ENCODE measurements around the gene ACER3. TPM values are rescaled to one million over a fixed set of nuclear protein-coding genes. Genes with fewer than 3 reads are reported as not detected.
"Not testable (repeated sequence)": the region's sequence is repeated elsewhere in the genome, so short reads cannot be mapped to it uniquely, and the experiment has no call there.

Gene ACER3
- polyA plus RNA-seq, 5 donors, result 10.7 to 34.6 (median 20.5) TPM

DNA sequence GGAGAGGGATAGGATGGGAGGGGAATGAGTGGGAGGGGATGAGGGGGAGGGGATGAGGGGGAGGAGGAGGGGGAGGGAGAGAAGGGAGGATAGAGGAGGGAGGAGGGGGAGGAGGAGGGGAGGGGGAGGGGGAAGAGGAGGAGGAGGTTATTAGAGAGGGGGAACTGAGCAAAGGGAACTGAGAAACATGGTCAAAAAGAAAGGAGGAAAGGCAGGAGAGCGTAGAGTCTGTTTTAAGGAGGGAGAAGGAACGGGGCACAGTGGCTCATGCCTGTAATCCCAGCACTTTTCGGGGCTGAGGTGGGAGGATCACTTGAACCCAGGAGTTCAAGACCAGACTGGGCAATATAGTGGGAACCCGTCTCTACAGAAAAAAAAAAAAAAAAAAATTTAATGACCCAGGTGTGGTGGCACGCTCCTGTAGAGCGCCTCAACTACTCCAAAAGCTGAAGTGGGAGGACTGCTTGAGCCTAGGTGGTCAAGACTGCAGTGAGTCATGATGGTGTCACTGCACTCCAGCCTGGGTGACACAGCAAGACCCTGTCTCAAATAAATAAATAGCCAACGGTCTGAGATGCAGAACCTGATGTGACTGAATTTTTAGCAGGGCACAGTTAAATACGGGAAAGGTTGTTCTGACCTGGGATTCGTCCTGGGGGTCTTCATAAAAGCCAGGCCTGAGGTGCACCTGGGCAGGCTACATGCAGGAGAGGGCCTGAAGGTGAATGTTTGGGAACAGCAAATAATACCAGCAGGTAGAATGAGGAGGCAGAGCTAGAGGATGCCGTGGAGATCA lies 177.5 kb downstream of the ACER3 start:
- DNase-seq, result no peak

GRCh38 chr11:77038825-77039326 lies 178.2 kb downstream of the ACER3 start:
- no peak for DNase-seq

GRCh38 chr11:77039491-77040400 lies 179.0 kb downstream of the ACER3 start:
- DNase-seq, result no peak

- no peak for DNase-seq
Observed at GRCh38 chr11:77040401-77040777, 179.7 kb downstream of the ACER3 start.

GRCh38 chr11:77040889-77041288 lies 180.2 kb downstream of the ACER3 start:
- DNase-seq, result no peak

DNA sequence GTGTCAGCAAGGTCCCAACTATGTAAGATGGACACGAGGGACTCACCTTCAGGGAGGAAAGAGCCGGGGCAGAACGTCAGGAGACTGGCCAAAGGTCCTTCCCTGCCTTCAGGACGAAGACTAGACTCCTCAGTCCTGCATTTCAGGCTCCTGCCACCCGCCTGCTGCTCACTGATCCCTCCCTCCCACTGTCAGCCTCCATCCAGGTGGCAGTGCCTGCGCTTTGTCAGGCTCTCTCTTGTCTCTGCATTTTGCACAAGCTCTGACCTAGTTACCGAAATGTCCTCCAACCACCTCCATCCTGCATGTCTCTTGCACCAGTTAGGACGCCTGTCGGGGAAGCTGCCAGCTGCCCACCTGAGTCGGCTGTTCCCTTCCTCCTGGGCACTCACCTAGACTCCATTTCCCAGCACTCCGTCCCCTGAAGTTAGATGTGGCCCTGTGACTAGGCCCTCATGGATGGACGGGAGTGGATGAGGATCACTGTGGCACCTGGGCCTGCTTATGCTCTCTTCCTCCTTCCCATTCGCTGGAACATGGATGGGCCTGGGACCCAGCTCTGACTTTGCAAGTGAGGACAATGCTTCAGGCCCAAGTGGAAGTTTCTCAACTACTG lies 181.5 kb downstream of the ACER3 start:
- no peak for DNase-seq

GRCh38 chr11:77044356-77044755 lies 183.6 kb downstream of the ACER3 start:
- DNase-seq, result no peak

- DNase-seq, result no peak
Observed at GRCh38 chr11:77044886-77045285, 184.2 kb downstream of the ACER3 start.

GRCh38 chr11:77046060-77046501 lies 185.4 kb downstream of the ACER3 start:
- no peak for DNase-seq

DNA sequence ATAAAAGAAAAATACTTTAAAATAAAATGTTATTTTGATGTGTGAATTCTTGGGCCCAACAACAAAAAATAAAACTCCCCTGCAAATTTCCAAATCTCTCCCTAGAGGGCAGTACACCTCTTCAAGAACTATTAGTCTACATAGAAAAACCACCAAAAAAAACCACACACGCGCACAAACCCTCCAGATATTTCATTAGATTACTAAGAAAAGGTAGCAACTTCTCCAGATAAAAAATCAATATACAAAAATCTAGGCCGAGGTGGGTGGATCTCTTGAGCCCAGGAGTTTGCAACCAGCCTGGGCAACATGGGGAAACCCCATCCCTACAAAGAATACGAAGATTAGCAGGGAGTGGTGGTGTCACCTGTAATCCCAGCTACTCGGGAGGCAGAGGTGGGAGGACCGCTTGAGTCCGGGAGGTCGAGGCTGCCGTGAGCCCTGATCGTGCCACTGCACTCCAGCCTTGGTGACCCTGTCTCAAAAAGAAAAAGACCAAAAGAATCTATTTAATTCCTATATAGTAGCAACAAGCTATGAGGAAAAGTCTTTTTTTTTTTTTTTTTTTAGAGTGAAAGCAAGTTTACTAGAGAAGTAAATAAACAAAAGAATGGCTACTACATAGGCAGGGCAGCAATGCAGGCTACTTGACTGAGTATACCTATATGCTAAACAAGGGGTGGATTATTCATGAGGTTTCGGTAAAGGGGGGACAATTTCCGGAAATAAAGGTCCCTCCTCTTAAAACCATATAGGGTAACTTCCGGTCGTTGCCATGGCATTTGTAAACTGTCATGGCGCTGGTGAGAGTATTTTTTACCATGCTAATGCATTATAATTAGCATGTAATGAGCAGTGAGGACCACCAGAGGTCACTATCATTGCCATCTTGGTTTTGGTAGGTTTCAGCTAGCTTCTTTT lies 186.5 kb downstream of the ACER3 start:
- DNase-seq, result peak; percentile 88 to 92

DNA sequence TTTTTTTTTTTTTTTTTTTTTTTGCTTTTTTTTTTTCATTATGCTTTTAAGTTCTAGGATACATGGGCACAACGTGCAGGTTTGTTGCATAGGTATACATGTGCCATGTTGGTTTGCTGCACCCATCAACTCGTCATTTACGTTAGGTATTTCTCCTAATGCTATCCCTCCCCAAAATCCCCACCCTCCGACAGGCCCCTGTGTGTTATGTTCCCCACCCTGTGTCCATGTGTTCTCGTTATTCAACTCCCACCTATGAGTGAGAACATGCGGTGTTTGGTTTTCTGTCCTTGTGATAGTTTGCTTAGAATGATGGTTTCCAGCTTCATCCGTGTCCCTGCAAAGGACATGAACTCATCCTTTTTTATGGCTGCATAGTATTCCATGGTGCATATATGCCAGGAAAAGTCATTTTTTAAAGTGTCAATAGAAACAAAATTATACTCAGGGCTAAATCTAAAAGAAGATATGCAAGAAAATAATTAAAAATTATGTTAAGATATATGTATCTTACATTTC lies 187.3 kb downstream of the ACER3 start:
- not testable (repeated sequence) for DNase-seq

GRCh38 chr11:77049026-77049425 lies 188.3 kb downstream of the ACER3 start:
- no peak for DNase-seq

DNA sequence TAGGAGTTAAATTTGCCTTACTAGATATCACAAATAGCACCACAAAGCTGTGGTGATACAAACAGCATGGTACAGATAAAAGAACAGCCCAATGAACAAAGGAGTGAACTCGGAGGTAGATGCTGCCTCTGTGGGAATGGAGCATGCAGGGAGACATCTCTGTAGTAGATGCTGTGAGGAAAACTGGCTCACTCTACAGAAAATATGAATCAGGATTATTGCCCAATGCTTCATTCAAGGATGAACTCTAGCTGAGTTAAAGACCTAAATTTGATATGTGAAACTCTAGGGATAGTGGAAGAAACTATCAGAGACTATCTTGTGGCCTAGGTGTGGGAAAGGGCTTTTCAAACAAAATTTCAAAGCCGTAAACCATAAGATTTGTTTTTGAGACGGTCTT lies 190.8 kb downstream of the ACER3 start:
- DNase-seq, result no peak

DNA sequence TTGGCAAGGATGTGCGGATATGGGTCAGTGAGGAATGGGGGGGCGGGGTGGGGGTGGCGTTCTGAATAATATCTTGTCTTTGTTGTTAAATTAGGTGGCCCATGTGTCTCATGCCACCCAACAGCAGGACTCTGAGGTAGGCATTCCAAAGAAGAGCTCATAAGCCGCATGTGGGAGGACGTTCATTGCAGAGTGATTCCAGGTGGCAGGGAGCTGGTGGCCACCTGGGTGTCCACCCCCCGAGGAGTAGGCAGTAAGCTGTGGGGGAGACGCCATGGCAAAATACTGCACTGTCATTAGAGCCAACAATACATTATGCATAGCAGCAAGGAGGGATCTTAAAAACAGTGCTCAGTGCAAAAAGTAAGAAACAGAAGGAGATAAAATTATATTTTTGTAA lies 191.8 kb downstream of the ACER3 start:
- no peak for DNase-seq

- DNase-seq, result no peak
Observed at GRCh38 chr11:77053217-77054015, 192.7 kb downstream of the ACER3 start.

- DNase-seq, result no peak
Observed at GRCh38 chr11:77054084-77054483, 193.4 kb downstream of the ACER3 start.

DNA sequence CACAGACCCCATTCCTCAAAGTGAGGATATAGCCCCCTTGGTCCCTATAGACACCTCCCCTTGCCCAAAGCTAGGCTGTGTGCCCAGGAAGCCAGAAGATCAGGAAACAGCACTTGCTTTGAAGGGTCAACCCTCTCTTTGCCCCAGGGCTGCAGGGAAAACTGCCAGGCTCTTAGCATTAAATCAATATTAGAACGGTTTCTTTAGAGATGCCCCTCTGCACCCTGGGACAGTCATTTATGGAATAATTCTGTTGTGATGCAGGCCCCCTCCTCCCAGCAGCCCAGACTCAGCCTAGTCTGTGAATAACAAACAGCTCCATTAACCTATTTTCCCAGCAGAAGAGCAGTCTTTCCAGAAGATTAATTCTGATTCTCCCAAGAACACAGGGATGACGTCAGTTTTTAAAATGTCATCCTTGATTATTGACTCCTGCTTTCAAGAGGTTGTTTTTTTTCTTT lies 194.4 kb downstream of the ACER3 start:
- DNase-seq, result no peak

GRCh38 chr11:77055913-77056312 lies 195.2 kb downstream of the ACER3 start:
- no peak for DNase-seq

DNA sequence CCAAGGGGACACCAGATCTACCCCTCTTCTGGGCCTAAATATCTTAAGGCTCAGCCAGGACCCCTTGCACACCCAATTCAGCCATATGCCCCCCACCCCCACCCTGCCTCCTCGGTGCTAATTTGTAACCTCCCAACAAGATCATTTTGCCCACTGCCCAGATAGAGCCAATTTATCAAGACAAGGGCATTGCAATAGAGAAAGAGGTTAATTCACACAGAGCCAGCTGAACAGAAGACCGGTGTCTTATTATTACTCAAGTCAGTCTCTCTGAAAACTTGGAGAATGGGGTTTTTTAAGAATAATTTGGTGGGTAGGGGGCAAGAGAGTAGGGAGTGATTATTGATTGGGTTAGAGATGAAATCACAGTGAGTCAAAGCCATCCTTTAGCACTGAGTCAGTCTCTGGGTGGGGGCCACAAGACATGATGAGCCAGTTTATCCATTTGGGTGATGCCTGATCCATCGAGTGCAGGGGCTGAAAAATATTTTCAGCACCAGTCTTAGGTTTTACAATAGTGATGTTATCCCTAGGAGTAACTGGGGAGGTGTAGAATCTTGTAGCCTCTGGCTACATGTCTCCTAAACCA lies 196.2 kb downstream of the ACER3 start:
- no peak for DNase-seq
